KMS-11 (cell line): Measurements from ENCODE around the gene OPRM1.
A peak's percentile ranks its signal among the peaks of the same experiment; 100 is the strongest.

ENCODE experiments used
- H2AFZ ChIP-seq: fragments of 200-600 bp; sonication (generic); 2 replicates; pipeline ENCODE4 v1.6.1; 2016; ENCODE audit warnings: antibody characterized with exemption, mixed run types, low read depth
- H3K27ac ChIP-seq: fragments of 200-600 bp; sonication (generic); 2 replicates; pipeline ENCODE4 v1.6.1; 2016; ENCODE audit warnings: mild to moderate bottlenecking, mixed run types
- H3K27me3 ChIP-seq: fragments of 200-600 bp; sonication (generic); 2 replicates; pipeline ENCODE4 v1.6.1; 2017; ENCODE audit warnings: mild to moderate bottlenecking, low read depth, mixed run types, moderate library complexity; ENCODE audit not compliant: insufficient read depth
- H3K36me3 ChIP-seq: fragments of 200-600 bp; sonication (generic); 2 replicates; pipeline ENCODE4 v1.6.1; 2017; ENCODE audit warnings: mild to moderate bottlenecking, mixed run types; ENCODE audit not compliant: insufficient read depth
- H3K4me1 ChIP-seq: fragments of 200-600 bp; sonication (generic); 2 replicates; pipeline ENCODE4 v1.6.1; 2016; ENCODE audit warnings: mild to moderate bottlenecking, low read depth, mixed run types; ENCODE audit not compliant: poor library complexity, severe bottlenecking
- H3K4me2 ChIP-seq: fragments of 200-600 bp; sonication (generic); 2 replicates; pipeline ENCODE4 v1.7.0; 2016; ENCODE audit warnings: mild to moderate bottlenecking, mixed run types
- H3K4me3 ChIP-seq: fragments of 200-600 bp; sonication (generic); IDR thresholded peaks from 2 replicates; pipeline ENCODE4 v1.6.1; 2017; ENCODE audit warnings: low read depth, low read length, mixed read lengths; ENCODE audit not compliant: insufficient read depth
- H3K79me2 ChIP-seq: fragments of 200-600 bp; sonication (generic); 2 replicates; pipeline ENCODE4 v1.6.1; 2016; ENCODE audit warnings: low read depth, mixed run types; ENCODE audit not compliant: insufficient read depth
- H3K9ac ChIP-seq: fragments of 200-600 bp; sonication (generic); 2 replicates; pipeline ENCODE4 v1.6.1; 2016; ENCODE audit warnings: mild to moderate bottlenecking, mixed run types
- H4K20me1 ChIP-seq: fragments of 200-600 bp; sonication (generic); 2 replicates; pipeline ENCODE4 v1.6.1; 2016; ENCODE audit warnings: mild to moderate bottlenecking, mixed run types; ENCODE audit not compliant: insufficient read depth
- TF ChIP-seq, protein P1 (sequence below): fragments of 200-600 bp; sonication (generic); conservative IDR thresholded peaks from 2 replicates; pipeline ENCODE4 v1.6.1; 2017; ENCODE audit warnings: low read depth, mild to moderate bottlenecking, antibody characterized with exemption, low read length, moderate library complexity, mixed read lengths

Gene OPRM1

DNA sequence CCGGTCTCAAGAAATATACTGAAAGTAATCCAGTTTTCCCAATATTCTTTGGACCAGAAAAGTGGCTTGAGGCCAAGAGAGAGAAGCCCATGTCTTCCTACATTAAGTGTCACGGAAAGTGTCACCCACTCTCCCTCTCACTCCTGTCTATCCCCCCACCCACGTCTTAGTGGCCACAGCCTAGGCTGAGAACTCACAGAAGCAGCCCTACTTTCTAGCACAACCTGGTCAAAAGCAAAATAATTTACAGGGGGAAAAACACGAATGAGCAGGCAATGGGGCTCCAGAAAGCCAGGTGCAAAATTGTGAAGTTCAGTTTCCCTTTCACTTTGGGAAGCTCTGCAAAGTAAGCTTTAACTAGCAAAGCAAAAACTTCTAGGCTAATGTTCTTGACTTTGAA is 118.0 kb downstream of the OPRM1 start:
- no peaks in the 10 kb centered on the region for H4K20me1 ChIP-seq
- no peak overlapping the region; the same call in 1 of the 2 replicates for H3K9ac ChIP-seq
- TF ChIP-seq, protein P1, sequence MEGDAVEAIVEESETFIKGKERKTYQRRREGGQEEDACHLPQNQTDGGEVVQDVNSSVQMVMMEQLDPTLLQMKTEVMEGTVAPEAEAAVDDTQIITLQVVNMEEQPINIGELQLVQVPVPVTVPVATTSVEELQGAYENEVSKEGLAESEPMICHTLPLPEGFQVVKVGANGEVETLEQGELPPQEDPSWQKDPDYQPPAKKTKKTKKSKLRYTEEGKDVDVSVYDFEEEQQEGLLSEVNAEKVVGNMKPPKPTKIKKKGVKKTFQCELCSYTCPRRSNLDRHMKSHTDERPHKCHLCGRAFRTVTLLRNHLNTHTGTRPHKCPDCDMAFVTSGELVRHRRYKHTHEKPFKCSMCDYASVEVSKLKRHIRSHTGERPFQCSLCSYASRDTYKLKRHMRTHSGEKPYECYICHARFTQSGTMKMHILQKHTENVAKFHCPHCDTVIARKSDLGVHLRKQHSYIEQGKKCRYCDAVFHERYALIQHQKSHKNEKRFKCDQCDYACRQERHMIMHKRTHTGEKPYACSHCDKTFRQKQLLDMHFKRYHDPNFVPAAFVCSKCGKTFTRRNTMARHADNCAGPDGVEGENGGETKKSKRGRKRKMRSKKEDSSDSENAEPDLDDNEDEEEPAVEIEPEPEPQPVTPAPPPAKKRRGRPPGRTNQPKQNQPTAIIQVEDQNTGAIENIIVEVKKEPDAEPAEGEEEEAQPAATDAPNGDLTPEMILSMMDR, result no peak
- H3K27me3 ChIP-seq, result no peaks in the 10 kb centered on the region
- H3K27ac ChIP-seq, result peak overlapping the region; percentile 52
- no peaks in the 10 kb centered on the region for H3K79me2 ChIP-seq
- peak overlapping the region; percentile 70 for H3K4me2 ChIP-seq
- H3K4me1 ChIP-seq, result peaks cover 43% of the 10 kb centered on the region
- H3K4me3 ChIP-seq, result no peak overlapping the region
- H2AFZ ChIP-seq, result peak overlapping the region; percentile 48
- no peaks in the 10 kb centered on the region for H3K36me3 ChIP-seq

DNA sequence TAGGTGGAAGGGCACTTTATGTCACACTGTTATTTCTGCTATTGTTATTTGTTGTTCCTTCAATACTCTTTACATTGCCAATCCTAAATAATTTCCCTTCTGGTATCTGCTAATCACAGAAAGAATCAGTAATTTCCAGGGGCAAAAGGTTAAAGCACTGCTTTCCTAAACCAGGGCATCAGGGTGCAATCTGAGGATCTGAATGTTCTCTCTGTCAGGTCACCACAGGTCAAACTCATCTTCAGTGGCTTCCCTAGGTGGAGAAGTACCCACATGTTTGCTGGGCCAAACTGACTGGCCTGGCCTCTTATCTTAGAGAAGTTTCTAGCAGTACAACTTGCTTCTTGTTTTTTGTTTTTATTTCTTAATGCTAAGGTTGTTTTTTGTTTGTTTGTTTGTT is 118.7 kb downstream of the OPRM1 start:
- TF ChIP-seq, protein P1, result no peak
- peak overlapping the region; percentile 70 for H3K4me2 ChIP-seq
- H4K20me1 ChIP-seq, result no peaks in the 10 kb centered on the region
- H3K36me3 ChIP-seq, result no peaks in the 10 kb centered on the region
- H3K4me3 ChIP-seq, result no peak overlapping the region
- H3K9ac ChIP-seq, result no peak overlapping the region
- peak overlapping the region; percentile 48; the same call in 1 of the 2 replicates for H2AFZ ChIP-seq
- peaks cover 47% of the 10 kb centered on the region for H3K4me1 ChIP-seq
- H3K27me3 ChIP-seq, result no peaks in the 10 kb centered on the region
- H3K79me2 ChIP-seq, result no peaks in the 10 kb centered on the region
- peak overlapping the region; percentile 52; the same call in 1 of the 2 replicates for H3K27ac ChIP-seq

DNA sequence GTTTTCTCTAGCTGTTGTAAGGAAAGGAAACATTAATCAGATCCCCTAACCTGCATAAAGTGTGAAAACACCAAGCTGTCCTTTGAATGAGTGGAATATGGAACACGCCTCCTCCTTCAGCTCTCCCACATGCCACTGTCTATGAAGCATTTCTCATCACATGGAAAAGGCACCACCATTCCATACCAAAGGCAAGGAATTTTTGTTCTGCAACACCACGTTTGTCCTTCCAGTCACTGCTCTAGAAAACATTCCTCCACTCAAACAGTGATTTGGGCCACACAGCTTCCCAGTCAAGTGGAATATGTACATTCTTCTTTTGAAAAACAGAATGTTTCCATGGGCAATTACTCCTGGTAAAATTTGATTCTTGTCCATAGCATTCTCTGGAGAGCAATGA is 120.1 kb downstream of the OPRM1 start:
- Histone ChIP-seq H3K4me2 (no peak overlapping the region), H3K27ac (no peak overlapping the region)

DNA sequence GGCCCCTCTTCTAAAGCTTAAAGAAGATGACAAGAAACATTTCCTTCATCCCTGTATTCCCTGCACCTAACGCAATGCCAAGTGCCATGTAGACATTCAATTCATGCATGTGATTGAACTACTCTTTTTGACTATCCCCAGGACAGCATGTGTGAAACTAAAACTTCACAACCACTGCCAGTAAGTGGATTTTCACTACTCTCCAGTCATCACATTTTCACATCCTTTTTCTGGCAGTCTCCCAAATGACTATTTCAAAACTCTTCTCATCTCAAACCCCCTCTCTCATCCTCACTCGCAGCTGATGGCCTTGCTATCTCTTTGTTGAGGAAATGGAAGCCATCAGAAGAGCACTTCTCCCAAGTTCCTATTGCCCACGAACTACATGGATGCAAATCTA is 122.6 kb downstream of the OPRM1 start:
- Histone ChIP-seq H3K27me3 (no peaks in the 10 kb centered on the region), H3K27ac (no peak overlapping the region), H3K9ac (no peak overlapping the region), H3K4me2 (no peak overlapping the region), H3K36me3 (no peaks in the 10 kb centered on the region), H2AFZ (no peak overlapping the region), H3K4me3 (no peak overlapping the region), H3K79me2 (no peaks in the 10 kb centered on the region), H4K20me1 (no peaks in the 10 kb centered on the region), H3K4me1 (peaks cover 31% of the 10 kb centered on the region)
- TF ChIP-seq, protein P1, result no peak

More for the DNA sequence above, 120.1 kb downstream of the OPRM1 start:
- no peak overlapping the region for H3K9ac ChIP-seq
- TF ChIP-seq, protein P1, result no peak
- H3K4me1 ChIP-seq, result peaks cover 47% of the 10 kb centered on the region
- H2AFZ ChIP-seq, result no peak overlapping the region
- H3K36me3 ChIP-seq, result no peaks in the 10 kb centered on the region
- no peaks in the 10 kb centered on the region for H3K79me2 ChIP-seq
- no peaks in the 10 kb centered on the region for H3K27me3 ChIP-seq
- H3K4me3 ChIP-seq, result no peak overlapping the region
- no peaks in the 10 kb centered on the region for H4K20me1 ChIP-seq
